AG04450 (cell line): ENCODE measurements around the gene CALM3. TPM values are rescaled to one million over a fixed set of nuclear protein-coding genes. Genes with fewer than 3 reads are reported as not detected.
A peak's percentile ranks its signal among the peaks of the same experiment; 100 is the strongest.

Experiments
- CTCF ChIA-PET: fragments of 300-600, 350-600 bp; formaldehyde crosslinking; extraction: SDS; loops from one replicate; lab custom pipeline; 2022; ENCODE audit warnings: antibody characterized with exemption, inconsistent platforms; lab: Charles Lee
- POLR2A ChIA-PET: fragments of 350-600 bp; formaldehyde crosslinking; extraction: SDS; loops from one replicate; lab custom pipeline; 2021; ENCODE audit warnings: antibody characterized with exemption, inconsistent platforms; lab: Yijun Ruan, JAX
- DNase-seq: peaks from one replicate; pipeline ENCODE4 v3.0.0-alpha.2; 2011; ENCODE audit warnings: low read depth, low spot score
- H3K27ac ChIP-seq: one replicate; pipeline ENCODE4 v1.5.1; 2012; ENCODE audit warnings: low read depth, low read length, control low read depth
- H3K27me3 ChIP-seq: one replicate; pipeline ENCODE4 v1.6.0; 2012; ENCODE audit warnings: low read length; ENCODE audit not compliant: control insufficient read depth, insufficient read depth
- H3K4me3 ChIP-seq: 2 replicates; pipeline ENCODE4 v1.5.1; 2011; ENCODE audit warnings: mild to moderate bottlenecking, low read depth, low read length, control low read depth
- H3K9me3 ChIP-seq: 2 replicates; pipeline ENCODE4 v1.5.1; 2012; ENCODE audit warnings: low read length; ENCODE audit not compliant: control insufficient read depth, insufficient read depth
- CTCF ChIP-seq: IDR thresholded peaks from 2 replicates; pipeline ENCODE4 v1.5.1; 2011; ENCODE audit warnings: low read depth, low read length, control low read depth, inconsistent platforms
- polyA plus RNA-seq: library from polyadenylated mRNA; depleted of rRNA; stranded (reverse); fragments of >200 nt; gene quantifications from 2 replicates; pipeline ENCODE4 v1.2.3, GENCODE V29; 2011

CALM3 gene
- polyA plus RNA-seq, 1 experiment = 744 TPM

- peak overlapping the region; percentile 43 for H3K4me3 ChIP-seq
- H3K27me3 ChIP-seq = no peaks in the 10 kb centered on the region
- CTCF ChIA-PET = interaction anchor here (14.3 kb wide), 1 partner anchor 43 kb away, joined by 296 read pairs; the partner anchor contains the start of gene DACT3
- peak overlapping the region; percentile 57 for H3K27ac ChIP-seq
- no peaks in the 10 kb centered on the region; the same call in 1 of the 2 replicates for H3K9me3 ChIP-seq
- no peak for DNase-seq
- 0 out of 2 replicates have a peak, but pooled peaks have one; percentile 16 for TF ChIP-seq CTCF
- POLR2A ChIA-PET = interaction anchor here (0.6 to 1.2 kb wide), 3 partner anchors 21 to 489 kb away, joined by 3 to 5 read pairs (median 3); no protein-coding TSS in a partner anchor
Observed at GRCh38 chr19:46621191-46622117, 20.3 kb downstream of the CALM3 start.

- Histone ChIP-seq H3K9me3 (no peaks in the 10 kb centered on the region; the same call in 1 of the 2 replicates), H3K27ac (no peak overlapping the region), H3K4me3 (peak overlapping the region; percentile 29; the same call in 1 of the 2 replicates), H3K27me3 (no peaks in the 10 kb centered on the region)
- ChIA-PET POLR2A (interaction anchor here (0.7 kb wide), 1 partner anchor 16 kb away, joined by 11 read pairs; no protein-coding TSS in a partner anchor), CTCF (interaction anchor here (14.3 kb wide), 1 partner anchor 42 kb away, joined by 296 read pairs; the partner anchor contains the start of gene DACT3)
- TF ChIP-seq CTCF = no peak
- no peak for DNase-seq
Observed at GRCh38 chr19:46622118-46622446, 21.0 kb downstream of the CALM3 start.

GRCh38 chr19:46623915-46624502 is 22.9 kb downstream of the CALM3 start:
- Histone ChIP-seq H3K9me3 (no peaks in the 10 kb centered on the region; the same call in 1 of the 2 replicates), H3K27me3 (no peaks in the 10 kb centered on the region), H3K27ac (no peak overlapping the region), H3K4me3 (peak overlapping the region; percentile 59)
- TF ChIP-seq CTCF = no peak
- ChIA-PET CTCF (interaction anchor here (1.1 kb wide), 1 partner anchor 38 kb away, joined by 6 read pairs; no protein-coding TSS in a partner anchor), POLR2A (interaction anchor here (1.2 kb wide), 1 partner anchor 37 kb away, joined by 8 read pairs; the partner anchor contains the start of gene DACT3)
- no peak for DNase-seq

- CTCF ChIA-PET = interaction anchor here (1.1 to 1.5 kb wide), 4 partner anchors 8 to 37 kb away, joined by 5 to 6 read pairs (median 5); partner anchors contain the start of gene DACT3
Observed at GRCh38 chr19:46624958-46625661, 24.0 kb downstream of the CALM3 start, which contains the start of gene PTGIR. TSS of gene PTGIR (minus strand) at chr19:46625089. CDS start at chr19:46624225, 864 bp downstream.

More at GRCh38 chr19:46624958-46625661, 24.0 kb downstream of the CALM3 start, which contains the start of gene PTGIR:
- DNase-seq = no peak
- POLR2A ChIA-PET = interaction anchor here (1.2 kb wide), 1 partner anchor 36 kb away, joined by 8 read pairs; the partner anchor contains the start of gene DACT3
- Histone ChIP-seq H3K4me3 (peak within 1 kb of the TSS; percentile 59), H3K27ac (peak within 1 kb of the TSS; percentile 83), H3K27me3 (no peaks in the 10 kb centered on the region), H3K9me3 (no peaks in the 10 kb centered on the region; the same call in 1 of the 2 replicates)
- TF ChIP-seq CTCF = 0 out of 2 replicates have a peak, but pooled peaks have one; percentile 9
